Neural cell (in vitro differentiated cells): ENCODE results near the gene PGM5. TPM values are rescaled to one million over a fixed set of nuclear protein-coding genes. Genes with fewer than 3 reads are reported as not detected.

Experiments used
- H2AFZ ChIP-seq: fragments of 200-600, 300-800 bp; sonication (generic), shearing (Covaris generic); 2 replicates; pipeline ENCODE4 v1.6.0; 2014; ENCODE audit warnings: low read depth, mild to moderate bottlenecking, antibody characterized with exemption, low read length, moderate library complexity
- H3F3A ChIP-seq: fragments of 200-600 bp; shearing (Covaris generic); 2 replicates; pipeline ENCODE4 v1.6.1; 2016; ENCODE audit warnings: mild to moderate bottlenecking, moderate library complexity, mixed read lengths, antibody characterized with exemption, low read length; ENCODE audit not compliant: insufficient read depth, poor library complexity, severe bottlenecking
- H3K27ac ChIP-seq: fragments of 200-600, 300-800 bp; sonication (generic), shearing (Covaris generic); 2 replicates; pipeline ENCODE4 v1.5.1; 2014; ENCODE audit warnings: mild to moderate bottlenecking, low read length, moderate library complexity
- H3K27me3 ChIP-seq: fragments of 300-800, 200-600 bp; sonication (generic), shearing (Covaris generic); 2 replicates; pipeline ENCODE4 v1.6.0; 2014; ENCODE audit warnings: mild to moderate bottlenecking, low read depth, low read length, moderate library complexity; ENCODE audit not compliant: insufficient read depth
- H3K36me3 ChIP-seq: fragments of 300-800, 200-600 bp; sonication (generic), shearing (Covaris generic); 2 replicates; pipeline ENCODE4 v1.5.1; 2014; ENCODE audit warnings: mild to moderate bottlenecking, antibody characterized with exemption, low read length, moderate library complexity; ENCODE audit not compliant: insufficient read depth
- H3K4me2 ChIP-seq: fragments of 300-800, 200-600 bp; sonication (generic), shearing (Covaris generic); 2 replicates; pipeline ENCODE4 v1.6.0; 2014; ENCODE audit warnings: mild to moderate bottlenecking, low read length
- H3K4me3 ChIP-seq: fragments of 300-800, 200-600 bp; sonication (generic), shearing (Covaris generic); 2 replicates; pipeline ENCODE4 v1.5.1; 2014; ENCODE audit warnings: mild to moderate bottlenecking, low read length, moderate library complexity
- H3K79me2 ChIP-seq: fragments of 200-600 bp; shearing (Covaris generic); replicated peaks from 2 replicates; pipeline ENCODE4 v1.6.0; 2014; ENCODE audit warnings: mild to moderate bottlenecking, low read length, moderate library complexity; ENCODE audit not compliant: insufficient read depth
- H3K9ac ChIP-seq: fragments of 300-800, 200-600 bp; sonication (generic), shearing (Covaris generic); 2 replicates; pipeline ENCODE4 v1.6.1; 2016; ENCODE audit warnings: mild to moderate bottlenecking, low read length, mixed read lengths
- H3K9me2 ChIP-seq: fragments of 200-600 bp; shearing (Covaris generic); 2 replicates; pipeline ENCODE4 v1.6.1; 2016; ENCODE audit warnings: mild to moderate bottlenecking, low read length, mixed read lengths; ENCODE audit not compliant: insufficient read depth
- H3K9me3 ChIP-seq: fragments of 200-600, 300-800 bp; sonication (generic), shearing (Covaris generic); 2 replicates; pipeline ENCODE4 v1.6.1; 2016; ENCODE audit warnings: mild to moderate bottlenecking, mixed run types, low read length, moderate library complexity, mixed read lengths
- H4K20me1 ChIP-seq: fragments of 200-600 bp; shearing (Covaris generic); 2 replicates; pipeline ENCODE4 v1.6.1; 2016; ENCODE audit warnings: mild to moderate bottlenecking, mixed run types; ENCODE audit not compliant: insufficient read depth
- EP300 ChIP-seq: fragments of 450-650 bp; conservative IDR thresholded peaks from 2 replicates; pipeline ENCODE4 v1.6.1; 2014; ENCODE audit warnings: antibody characterized with exemption, mild to moderate bottlenecking, moderate library complexity; ENCODE audit not compliant: poor library complexity, severe bottlenecking
- EZH2 ChIP-seq: fragments of 200-600, 300-800 bp; shearing (Covaris generic), sonication (generic); IDR thresholded peaks from 2 replicates; pipeline ENCODE4 v1.6.1; 2014; ENCODE audit warnings: antibody characterized with exemption, low read length, borderline replicate concordance, mild to moderate bottlenecking; ENCODE audit not compliant: insufficient read depth, poor library complexity, severe bottlenecking
- MXI1 ChIP-seq: fragments of 450-650 bp; conservative IDR thresholded peaks from 2 replicates; pipeline ENCODE4 v1.6.1; 2014; ENCODE audit warnings: antibody characterized with exemption, mild to moderate bottlenecking; ENCODE audit not compliant: poor library complexity, severe bottlenecking
- POLR2AphosphoS5 ChIP-seq: IDR thresholded peaks from 2 replicates; pipeline ENCODE4 v1.6.1; 2012
- RAD21 ChIP-seq: fragments of 450-650 bp; conservative IDR thresholded peaks from 2 replicates; pipeline ENCODE4 v1.6.1; 2014; ENCODE audit warnings: antibody characterized with exemption, mild to moderate bottlenecking, moderate library complexity
- SMC3 ChIP-seq: fragments of 450-650 bp; conservative IDR thresholded peaks from 2 replicates; pipeline ENCODE4 v1.6.1; 2014; ENCODE audit warnings: antibody characterized with exemption, mild to moderate bottlenecking, moderate library complexity; ENCODE audit not compliant: poor library complexity
- TAF1 ChIP-seq: IDR thresholded peaks from 2 replicates; pipeline ENCODE4 v1.6.1; 2012; ENCODE audit warnings: low read depth
- polyA plus RNA-seq: library from polyadenylated mRNA; depleted of rRNA; stranded (reverse); fragments of >200 nt; gene quantifications from 2 replicates; pipeline ENCODE4 v1.2.3, GENCODE V29; 2014
- TF ChIP-seq, protein P1 (sequence below): IDR thresholded peaks from 2 replicates; pipeline ENCODE4 v1.6.1; 2012; ENCODE audit warnings: borderline replicate concordance
- TF ChIP-seq, protein P2 (sequence below): fragments of 450-650 bp; IDR thresholded peaks from 2 replicates; pipeline ENCODE4 v1.5.1; 2014; ENCODE audit warnings: antibody characterized with exemption, mild to moderate bottlenecking, moderate library complexity; ENCODE audit not compliant: poor library complexity, severe bottlenecking

PGM5 gene
- polyA plus RNA-seq, 1 donor from 2014 or later, result not detected

DNA sequence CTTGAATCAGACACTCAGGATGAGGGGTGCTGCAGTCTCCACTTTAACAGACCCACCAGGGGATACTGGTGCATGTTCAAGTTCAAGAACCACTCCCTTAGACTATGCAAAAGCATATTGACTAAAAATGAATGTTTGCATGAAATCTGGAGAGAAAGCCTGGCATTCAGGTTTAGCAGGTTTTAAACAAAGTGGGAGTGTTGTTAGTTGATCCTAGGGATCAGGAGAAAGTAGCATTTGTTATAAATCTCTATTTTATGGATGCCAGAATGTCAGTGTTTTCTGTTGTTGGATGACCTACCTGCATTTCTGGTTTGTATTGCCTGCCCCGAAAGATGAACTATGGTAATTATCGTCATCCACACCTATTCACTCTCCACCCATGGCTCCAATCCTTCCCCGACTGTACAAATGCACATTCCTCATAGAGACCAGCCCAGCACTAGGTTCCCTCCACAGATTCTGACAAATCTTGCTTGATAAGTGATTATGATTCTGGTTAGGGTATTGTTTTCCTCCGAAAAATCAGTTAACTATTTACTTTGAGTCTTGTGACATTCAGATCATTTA lies 167.0 kb downstream of the PGM5 start:
- no peak overlapping the region for H3K4me2 ChIP-seq
- TF ChIP-seq RAD21 (no peak), EP300 (no peak), TAF1 (no peak), POLR2AphosphoS5 (no peak), SMC3 (no peak), MXI1 (no peak), EZH2 (no peak)
- TF ChIP-seq, protein P1, sequence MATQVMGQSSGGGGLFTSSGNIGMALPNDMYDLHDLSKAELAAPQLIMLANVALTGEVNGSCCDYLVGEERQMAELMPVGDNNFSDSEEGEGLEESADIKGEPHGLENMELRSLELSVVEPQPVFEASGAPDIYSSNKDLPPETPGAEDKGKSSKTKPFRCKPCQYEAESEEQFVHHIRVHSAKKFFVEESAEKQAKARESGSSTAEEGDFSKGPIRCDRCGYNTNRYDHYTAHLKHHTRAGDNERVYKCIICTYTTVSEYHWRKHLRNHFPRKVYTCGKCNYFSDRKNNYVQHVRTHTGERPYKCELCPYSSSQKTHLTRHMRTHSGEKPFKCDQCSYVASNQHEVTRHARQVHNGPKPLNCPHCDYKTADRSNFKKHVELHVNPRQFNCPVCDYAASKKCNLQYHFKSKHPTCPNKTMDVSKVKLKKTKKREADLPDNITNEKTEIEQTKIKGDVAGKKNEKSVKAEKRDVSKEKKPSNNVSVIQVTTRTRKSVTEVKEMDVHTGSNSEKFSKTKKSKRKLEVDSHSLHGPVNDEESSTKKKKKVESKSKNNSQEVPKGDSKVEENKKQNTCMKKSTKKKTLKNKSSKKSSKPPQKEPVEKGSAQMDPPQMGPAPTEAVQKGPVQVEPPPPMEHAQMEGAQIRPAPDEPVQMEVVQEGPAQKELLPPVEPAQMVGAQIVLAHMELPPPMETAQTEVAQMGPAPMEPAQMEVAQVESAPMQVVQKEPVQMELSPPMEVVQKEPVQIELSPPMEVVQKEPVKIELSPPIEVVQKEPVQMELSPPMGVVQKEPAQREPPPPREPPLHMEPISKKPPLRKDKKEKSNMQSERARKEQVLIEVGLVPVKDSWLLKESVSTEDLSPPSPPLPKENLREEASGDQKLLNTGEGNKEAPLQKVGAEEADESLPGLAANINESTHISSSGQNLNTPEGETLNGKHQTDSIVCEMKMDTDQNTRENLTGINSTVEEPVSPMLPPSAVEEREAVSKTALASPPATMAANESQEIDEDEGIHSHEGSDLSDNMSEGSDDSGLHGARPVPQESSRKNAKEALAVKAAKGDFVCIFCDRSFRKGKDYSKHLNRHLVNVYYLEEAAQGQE, result no peak
- TF ChIP-seq, protein P2, sequence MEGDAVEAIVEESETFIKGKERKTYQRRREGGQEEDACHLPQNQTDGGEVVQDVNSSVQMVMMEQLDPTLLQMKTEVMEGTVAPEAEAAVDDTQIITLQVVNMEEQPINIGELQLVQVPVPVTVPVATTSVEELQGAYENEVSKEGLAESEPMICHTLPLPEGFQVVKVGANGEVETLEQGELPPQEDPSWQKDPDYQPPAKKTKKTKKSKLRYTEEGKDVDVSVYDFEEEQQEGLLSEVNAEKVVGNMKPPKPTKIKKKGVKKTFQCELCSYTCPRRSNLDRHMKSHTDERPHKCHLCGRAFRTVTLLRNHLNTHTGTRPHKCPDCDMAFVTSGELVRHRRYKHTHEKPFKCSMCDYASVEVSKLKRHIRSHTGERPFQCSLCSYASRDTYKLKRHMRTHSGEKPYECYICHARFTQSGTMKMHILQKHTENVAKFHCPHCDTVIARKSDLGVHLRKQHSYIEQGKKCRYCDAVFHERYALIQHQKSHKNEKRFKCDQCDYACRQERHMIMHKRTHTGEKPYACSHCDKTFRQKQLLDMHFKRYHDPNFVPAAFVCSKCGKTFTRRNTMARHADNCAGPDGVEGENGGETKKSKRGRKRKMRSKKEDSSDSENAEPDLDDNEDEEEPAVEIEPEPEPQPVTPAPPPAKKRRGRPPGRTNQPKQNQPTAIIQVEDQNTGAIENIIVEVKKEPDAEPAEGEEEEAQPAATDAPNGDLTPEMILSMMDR, result no peak
- H3K36me3 ChIP-seq, result no peaks in the 10 kb centered on the region
- no peak overlapping the region for H3K9ac ChIP-seq
- no peaks in the 10 kb centered on the region for H3K9me3 ChIP-seq
- H3K4me3 ChIP-seq, result no peak overlapping the region
- H3K79me2 ChIP-seq, result no peaks in the 10 kb centered on the region
- no peaks in the 10 kb centered on the region for H3K9me2 ChIP-seq
- H3K27me3 ChIP-seq, result no peaks in the 10 kb centered on the region
- no peaks in the 10 kb centered on the region for H4K20me1 ChIP-seq
- no peak overlapping the region for H3K27ac ChIP-seq
- H3F3A ChIP-seq, result no peaks in the 10 kb centered on the region
- H2AFZ ChIP-seq, result no peak overlapping the region

DNA sequence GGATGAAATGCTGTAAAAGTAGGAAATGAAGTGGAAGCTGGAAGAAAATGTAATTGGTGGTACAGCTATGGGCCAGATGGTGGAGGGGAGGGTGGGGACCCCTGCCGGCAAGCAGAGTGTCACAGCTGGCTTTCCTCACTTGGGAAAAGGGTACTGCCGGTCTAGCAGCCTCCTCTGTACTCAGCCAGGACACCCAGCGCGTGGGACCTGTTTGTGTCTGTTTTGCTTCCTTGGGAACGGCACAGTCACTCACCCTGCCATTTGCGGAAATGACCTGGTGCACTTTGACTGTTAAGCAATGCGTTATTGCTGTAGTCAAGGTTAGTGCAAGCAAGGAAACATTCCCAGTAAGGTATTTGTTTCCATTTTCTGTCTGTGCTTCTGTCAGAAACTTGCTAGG lies 174.2 kb downstream of the PGM5 start:
- no peak overlapping the region for H3K4me2 ChIP-seq
- H3K27me3 ChIP-seq, result no peaks in the 10 kb centered on the region

More for the DNA sequence above, 174.2 kb downstream of the PGM5 start:
- TF ChIP-seq MXI1 (no peak), EP300 (no peak), EZH2 (no peak), POLR2AphosphoS5 (no peak), SMC3 (no peak), RAD21 (no peak), TAF1 (no peak)
- TF ChIP-seq, protein P1, result no peak
- TF ChIP-seq, protein P2, result no peak
- Histone ChIP-seq H3K9me3 (no peaks in the 10 kb centered on the region), H3K9ac (no peak overlapping the region), H3K79me2 (no peaks in the 10 kb centered on the region), H3K9me2 (no peaks in the 10 kb centered on the region), H3K27ac (no peak overlapping the region), H3F3A (no peaks in the 10 kb centered on the region), H3K4me3 (no peak overlapping the region), H2AFZ (no peak overlapping the region), H4K20me1 (no peaks in the 10 kb centered on the region), H3K36me3 (no peaks in the 10 kb centered on the region)
